Measurements from ENCODE around the gene SOWAHD. TPM values are rescaled to one million over a fixed set of nuclear protein-coding genes. Genes with fewer than 3 reads are reported as not detected.

The SOWAHD gene
- total and polyA plus RNA-seq, 4 donors: 1.4 to 5.8 (median 3.0) TPM

DNA sequence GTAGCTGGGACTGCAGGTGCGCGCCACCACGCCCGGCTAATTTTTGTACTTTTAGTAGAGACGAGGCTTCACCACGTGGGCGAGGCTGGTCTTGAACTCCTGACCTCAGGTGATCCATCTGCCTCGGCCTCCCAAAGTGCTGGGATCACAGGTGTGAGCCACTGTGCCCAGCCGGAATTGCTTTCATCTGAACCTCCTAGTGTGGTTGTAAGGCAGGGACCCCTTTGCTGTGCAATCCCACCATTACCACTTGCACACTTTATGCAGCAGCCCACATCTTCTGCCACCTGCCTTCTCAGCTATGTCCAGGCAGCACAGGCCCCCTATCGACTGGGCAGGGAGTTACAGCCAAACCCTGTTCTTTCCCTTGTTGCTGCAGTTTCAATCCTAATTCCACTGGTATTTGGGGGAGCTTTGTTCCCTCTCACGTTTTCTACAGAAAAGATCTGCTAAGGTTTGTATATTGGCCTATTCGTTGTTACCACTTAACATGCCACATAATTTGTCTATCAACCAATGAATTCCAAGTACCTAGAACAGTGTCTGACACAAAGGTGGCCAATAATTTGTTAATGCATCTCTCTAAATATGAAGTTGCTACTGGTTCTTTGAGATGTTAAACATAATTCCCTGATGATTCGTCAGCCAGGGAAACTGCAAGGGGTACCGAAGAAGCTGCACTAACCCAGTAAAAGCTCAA is 26.5 kb downstream of the SOWAHD start:
- ATAC-seq (ENCODE audit: insufficient read depth, low FRiP score) (no peak), DNase-seq (no peak)

DNA sequence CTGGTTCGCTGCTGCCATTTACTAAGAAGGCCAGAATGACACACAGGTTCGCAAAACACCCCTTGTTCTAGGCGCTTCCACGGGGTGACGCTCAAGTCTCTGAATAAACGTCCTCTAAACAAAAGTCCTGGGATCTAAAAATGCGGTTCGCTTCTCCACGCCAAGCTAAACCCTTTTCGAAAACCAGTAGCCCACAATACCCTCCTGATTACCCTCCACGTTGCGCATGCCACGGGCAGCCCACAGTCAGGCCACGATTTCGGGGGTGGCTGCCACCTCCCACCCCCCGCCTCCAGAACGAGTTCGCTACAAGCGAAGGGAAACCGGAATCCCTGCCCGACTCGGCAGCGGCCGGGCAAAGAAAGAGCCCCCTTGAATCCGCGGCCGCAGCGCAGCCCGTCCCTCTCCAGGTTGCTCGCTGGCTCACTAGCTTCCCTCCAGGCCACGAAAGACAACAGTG is 32.6 kb downstream of the SOWAHD start:
- no peaks in the 10 kb centered on the region for H3K27me3 ChIP-seq (ENCODE audit: control insufficient read depth in 3 of 3, insufficient read depth in 3 of 3, low read length in 2 of 3)
- peaks cover 0 to 4% (median 0%) of the 10 kb centered on the region in 4 donors for H3K9me3 ChIP-seq (ENCODE audit: control insufficient read depth in 4 of 4, insufficient read depth in 3 of 4, low read length in 3 of 4)
- WGBS, 2 donors: 0 to 34% methylated on average over 25 to 31 of the region's 31 CpGs
- peak overlapping the region; percentile 55 for H3K4me3 ChIP-seq
- H3K4me1 ChIP-seq (ENCODE audit: control insufficient read depth in 5 of 5, insufficient read depth in 5 of 5, low read length in 5 of 5): peaks cover 0 to 6% (median 2%) of the 10 kb centered on the region in 5 donors
- H3K9ac ChIP-seq (ENCODE audit: insufficient read depth in 1 of 2, low read length in 2 of 2): peak overlapping the region; percentile 92 to 96
- peak; percentile 40 to 67 (median 61) for DNase-seq
- ATAC-seq (ENCODE audit: insufficient read depth, low FRiP score): no peak
- peak overlapping the region; percentile 88 to 95 for H3K27ac ChIP-seq (ENCODE audit: low read depth in 1 of 2, low read length in 1 of 2)
- H3K36me3 ChIP-seq (ENCODE audit: control insufficient read depth in 4 of 4, insufficient read depth in 4 of 4, low read length in 4 of 4): peaks cover 0 to 7% (median 5%) of the 10 kb centered on the region in 4 donors
- TF ChIP-seq, protein P1, sequence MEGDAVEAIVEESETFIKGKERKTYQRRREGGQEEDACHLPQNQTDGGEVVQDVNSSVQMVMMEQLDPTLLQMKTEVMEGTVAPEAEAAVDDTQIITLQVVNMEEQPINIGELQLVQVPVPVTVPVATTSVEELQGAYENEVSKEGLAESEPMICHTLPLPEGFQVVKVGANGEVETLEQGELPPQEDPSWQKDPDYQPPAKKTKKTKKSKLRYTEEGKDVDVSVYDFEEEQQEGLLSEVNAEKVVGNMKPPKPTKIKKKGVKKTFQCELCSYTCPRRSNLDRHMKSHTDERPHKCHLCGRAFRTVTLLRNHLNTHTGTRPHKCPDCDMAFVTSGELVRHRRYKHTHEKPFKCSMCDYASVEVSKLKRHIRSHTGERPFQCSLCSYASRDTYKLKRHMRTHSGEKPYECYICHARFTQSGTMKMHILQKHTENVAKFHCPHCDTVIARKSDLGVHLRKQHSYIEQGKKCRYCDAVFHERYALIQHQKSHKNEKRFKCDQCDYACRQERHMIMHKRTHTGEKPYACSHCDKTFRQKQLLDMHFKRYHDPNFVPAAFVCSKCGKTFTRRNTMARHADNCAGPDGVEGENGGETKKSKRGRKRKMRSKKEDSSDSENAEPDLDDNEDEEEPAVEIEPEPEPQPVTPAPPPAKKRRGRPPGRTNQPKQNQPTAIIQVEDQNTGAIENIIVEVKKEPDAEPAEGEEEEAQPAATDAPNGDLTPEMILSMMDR (IDR thresholded peaks at IDR 0.05; ENCODE audit: control extremely low read depth, extremely low read depth): no peak

More for the DNA sequence above, 26.5 kb downstream of the SOWAHD start:
- H3K27me3 ChIP-seq (ENCODE audit: control insufficient read depth in 3 of 3, insufficient read depth in 3 of 3, low read length in 2 of 3): no peaks in the 10 kb centered on the region
- no peak overlapping the region for H3K27ac ChIP-seq (ENCODE audit: low read depth in 1 of 2, low read length in 1 of 2)
- no peak overlapping the region for H3K4me3 ChIP-seq
- WGBS, 2 donors: 75 to 84% methylated on average over 12 to 14 of the region's 14 CpGs
- peaks cover 5 to 22% (median 9%) of the 10 kb centered on the region in 4 donors for H3K36me3 ChIP-seq (ENCODE audit: control insufficient read depth in 4 of 4, insufficient read depth in 4 of 4, low read length in 4 of 4)
- no peak overlapping the region for H3K9ac ChIP-seq (ENCODE audit: insufficient read depth in 1 of 2, low read length in 2 of 2)
- peaks cover 0 to 5% (median under 1%) of the 10 kb centered on the region in 5 donors for H3K4me1 ChIP-seq (ENCODE audit: control insufficient read depth in 5 of 5, insufficient read depth in 5 of 5, low read length in 5 of 5)
- TF ChIP-seq, protein P1 (IDR thresholded peaks at IDR 0.05; ENCODE audit: control extremely low read depth, extremely low read depth): no peak
- H3K9me3 ChIP-seq (ENCODE audit: control insufficient read depth in 4 of 4, insufficient read depth in 3 of 4, low read length in 3 of 4): no peaks in the 10 kb centered on the region

DNA sequence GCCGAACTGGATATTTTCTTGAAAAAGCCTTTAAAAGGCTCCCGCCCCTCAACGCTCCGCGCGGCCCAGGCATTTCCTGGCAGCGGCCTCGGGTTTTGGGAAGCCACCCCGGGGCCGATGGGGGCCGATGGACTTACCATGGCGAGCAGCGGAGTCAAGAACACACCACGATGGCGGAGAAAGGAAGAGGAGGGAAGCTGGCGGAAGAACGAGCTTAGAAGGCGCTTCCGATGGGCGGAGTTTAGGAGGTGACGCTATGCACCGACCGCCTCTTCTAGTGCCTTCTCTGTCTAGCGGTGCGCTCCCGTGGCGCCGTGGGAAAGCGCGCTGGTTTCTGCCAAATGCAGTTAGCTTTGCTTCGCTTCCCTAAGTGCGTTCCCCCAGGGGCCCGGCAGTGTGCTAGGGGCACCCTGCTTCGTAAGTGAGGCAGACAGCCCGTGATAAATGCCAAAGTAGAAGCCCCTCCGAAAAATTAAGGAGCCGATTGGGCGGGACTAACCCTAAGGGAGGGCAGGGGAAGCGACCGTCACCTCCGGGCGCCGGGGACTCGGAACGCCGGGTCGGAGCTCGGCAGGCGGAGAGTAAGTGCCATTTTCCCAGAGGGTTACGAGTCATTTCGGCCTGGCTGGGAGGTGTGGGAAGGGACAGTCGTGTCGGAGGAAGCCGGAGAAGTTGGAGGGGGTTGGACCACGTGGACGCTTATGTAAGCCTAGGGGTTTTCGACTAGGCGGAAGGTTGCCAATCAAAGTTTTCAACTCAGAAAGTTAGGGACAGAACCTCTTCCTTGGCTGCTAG is 33.2 kb downstream of the SOWAHD start, which contains the start of gene RPL39:
Gene RPL39 (minus strand): TSS at position 194 of the 795 bp plus-strand sequence. CDS start 54 bp downstream, at position 140.
- peaks cover 0 to 7% (median 5%) of the 10 kb centered on the region in 4 donors for H3K36me3 ChIP-seq (ENCODE audit: control insufficient read depth in 4 of 4, insufficient read depth in 4 of 4, low read length in 4 of 4)
- peaks cover 0 to 4% (median 0%) of the 10 kb centered on the region in 4 donors for H3K9me3 ChIP-seq (ENCODE audit: control insufficient read depth in 4 of 4, insufficient read depth in 3 of 4, low read length in 3 of 4)
- peak within 1 kb of the TSS; percentile 92 to 96 for H3K9ac ChIP-seq (ENCODE audit: insufficient read depth in 1 of 2, low read length in 2 of 2)
- peak within 1 kb of the TSS; percentile 55 for H3K4me3 ChIP-seq
- peak; percentile 88 to 94 (median 92) for DNase-seq
- peak within 1 kb of the TSS; percentile 95 for H3K27ac ChIP-seq (ENCODE audit: low read depth in 1 of 2, low read length in 1 of 2)
- H3K27me3 ChIP-seq (ENCODE audit: control insufficient read depth in 3 of 3, insufficient read depth in 3 of 3, low read length in 2 of 3): no peaks in the 10 kb centered on the region
- 0 to 35% methylated on average over 39 to 58 of the region's 58 CpGs for WGBS, 2 donors
- peaks cover 0 to 6% (median 2%) of the 10 kb centered on the region in 5 donors for H3K4me1 ChIP-seq (ENCODE audit: control insufficient read depth in 5 of 5, insufficient read depth in 5 of 5, low read length in 5 of 5)
- ATAC-seq (ENCODE audit: insufficient read depth, low FRiP score): peak; percentile 91
- TF ChIP-seq, protein P1 (IDR thresholded peaks at IDR 0.05; ENCODE audit: control extremely low read depth, extremely low read depth): no peak
